Cardiac muscle cell (in vitro differentiated cells and primary cell): Measurements from ENCODE around the gene PLAAT5. TPM values are rescaled to one million over a fixed set of nuclear protein-coding genes. Genes with fewer than 3 reads are reported as not detected.

ENCODE experiments used
- DNase-seq, 2 donors: peaks; one replicate each; pipeline versions ENCODE4 v3.0.0 to v3.0.0-alpha.2; 2010 to 2017; ENCODE audit warnings: low read depth in 1 of 2, low spot score in 1 of 2
- H3K27ac ChIP-seq: fragments of 200-600 bp; sonication (generic); 2 replicates; pipeline ENCODE4 v1.5.1; 2016
- H3K27me3 ChIP-seq: fragments of 200-600 bp; sonication (generic); 2 replicates; pipeline ENCODE4 v1.6.0; 2016; ENCODE audit warnings: control low read depth
- H3K36me3 ChIP-seq: fragments of 200-600 bp; sonication (generic); 2 replicates; pipeline ENCODE4 v1.5.1; 2016; ENCODE audit warnings: control low read depth
- H3K4me1 ChIP-seq: fragments of 200-600 bp; sonication (generic); 2 replicates; pipeline ENCODE4 v1.8.1; 2017; ENCODE audit warnings: low read depth, mild to moderate bottlenecking, mixed run types
- H3K4me3 ChIP-seq: fragments of 200-600 bp; sonication (generic); 2 replicates; pipeline ENCODE4 v1.5.1; 2016; ENCODE audit warnings: mild to moderate bottlenecking
- H3K9me3 ChIP-seq: fragments of 200-600 bp; sonication (generic); 2 replicates; pipeline ENCODE4 v1.5.1; 2017; ENCODE audit warnings: low read depth, mild to moderate bottlenecking, control low read depth
- CTCF ChIP-seq: IDR thresholded peaks from 2 replicates; pipeline ENCODE4 v1.5.1; 2012; ENCODE audit warnings: low read depth, mild to moderate bottlenecking, low read length
- polyA plus RNA-seq: library from polyadenylated mRNA; unstranded; fragments of >200 nt; fragmentation: Nextera tagmentation; extraction: Ambion mirVana; gene quantifications from 2 replicates; pipeline ENCODE4 v1.2.1, GENCODE V29; 2016
- total RNA-seq: library from RNA; depleted of rRNA; stranded (reverse); fragments of >200 nt; gene quantifications from 2 replicates; pipeline ENCODE4 v1.2.3, GENCODE V29; 2016

The PLAAT5 gene
- total and polyA plus RNA-seq, 2 experiments from 2014 or later: 0.06 TPM; not detected in 1

- H3K27ac ChIP-seq: no peak overlapping the region
- no peaks in the 10 kb centered on the region for H3K27me3 ChIP-seq
- H3K4me3 ChIP-seq: no peak overlapping the region
- no peak for DNase-seq
- no peaks in the 10 kb centered on the region for H3K36me3 ChIP-seq
- H3K9me3 ChIP-seq: no peaks in the 10 kb centered on the region
- no peaks in the 10 kb centered on the region for H3K4me1 ChIP-seq
- no peak for TF ChIP-seq CTCF
Observed at GRCh38 chr11:63427971-63428508, 62.9 kb downstream of the PLAAT5 start.

- Histone ChIP-seq H3K27me3 (no peaks in the 10 kb centered on the region), H3K27ac (no peak overlapping the region), H3K4me1 (no peaks in the 10 kb centered on the region), H3K9me3 (no peaks in the 10 kb centered on the region), H3K4me3 (no peak overlapping the region), H3K36me3 (no peaks in the 10 kb centered on the region)
- no peak for DNase-seq
- no peak for TF ChIP-seq CTCF
Observed at GRCh38 chr11:63417174-63417852, 73.7 kb downstream of the PLAAT5 start.

Other genes starting within 250 kb of the PLAAT5 start
- gene SLC22A25, start 247.6 kb downstream of the PLAAT5 start, total RNA-seq: not detected in 2 replicates
- 0.14 and 0.16 TPM in 2 replicates for gene SLC22A25, start 247.6 kb downstream of the PLAAT5 start, polyA plus RNA-seq
- 0.18 TPM in 1 of 2 replicates, not detected in the other for gene SLC22A9, start 121.4 kb downstream of the PLAAT5 start, total RNA-seq
- 0.09 TPM in 1 of 2 replicates, not detected in the other for gene SLC22A9, start 121.4 kb downstream of the PLAAT5 start, polyA plus RNA-seq
- not detected in 2 replicates for gene LGALS12, start 14.9 kb upstream of the PLAAT5 start, total RNA-seq
- not detected in 2 replicates for gene LGALS12, start 14.9 kb upstream of the PLAAT5 start, polyA plus RNA-seq
- gene PLAAT4, start 45.6 kb upstream of the PLAAT5 start, total RNA-seq: 0.42 TPM in 1 of 2 replicates, not detected in the other
- not detected in 2 replicates for gene PLAAT4, start 45.6 kb upstream of the PLAAT5 start, polyA plus RNA-seq
- not detected in 2 replicates for gene PLAAT2, start 72.2 kb upstream of the PLAAT5 start, total RNA-seq
- not detected in 2 replicates for gene PLAAT2, start 72.2 kb upstream of the PLAAT5 start, polyA plus RNA-seq
- gene PLAAT3, start 123.3 kb upstream of the PLAAT5 start, total RNA-seq: 7.6 and 10.0 TPM in 2 replicates
- 10.8 and 29.3 TPM in 2 replicates for gene PLAAT3, start 123.3 kb upstream of the PLAAT5 start, polyA plus RNA-seq
- 3.1 and 4.6 TPM in 2 replicates for gene ATL3, start 180.2 kb upstream of the PLAAT5 start, total RNA-seq
- gene ATL3, start 180.2 kb upstream of the PLAAT5 start, polyA plus RNA-seq: 2.4 and 3.8 TPM in 2 replicates
- gene RTN3, start 190.3 kb upstream of the PLAAT5 start, total RNA-seq: 99.7 and 132 TPM in 2 replicates
- gene RTN3, start 190.3 kb upstream of the PLAAT5 start, polyA plus RNA-seq: 99.5 and 116 TPM in 2 replicates